ENCODE results near the gene PAX4.

- TF ChIP-seq CTCF (IDR thresholded peaks at IDR 0.05) (no peak), ELF1 (IDR thresholded peaks at IDR 0.05) (no peak), POLR2AphosphoS5 (IDR thresholded peaks at IDR 0.05; ENCODE audit: low read depth, low read length) (no peak), TAF1 (IDR thresholded peaks at IDR 0.05; ENCODE audit: borderline replicate concordance, low read depth, low read length) (no peak), EZH2phosphoT487 (IDR thresholded peaks at IDR 0.05; ENCODE audit: borderline replicate concordance, low read depth) (no peak), FOXJ3 (CRISPR knock-in tag; IDR thresholded peaks at IDR 0.05) (no peak), MXI1 (IDR thresholded peaks at IDR 0.05; ENCODE audit: low read depth, low read length) (no peak; the same call in 1 of the 2 replicates), TCF12 (IDR thresholded peaks at IDR 0.05) (no peak)
- TF ChIP-seq, protein P1, sequence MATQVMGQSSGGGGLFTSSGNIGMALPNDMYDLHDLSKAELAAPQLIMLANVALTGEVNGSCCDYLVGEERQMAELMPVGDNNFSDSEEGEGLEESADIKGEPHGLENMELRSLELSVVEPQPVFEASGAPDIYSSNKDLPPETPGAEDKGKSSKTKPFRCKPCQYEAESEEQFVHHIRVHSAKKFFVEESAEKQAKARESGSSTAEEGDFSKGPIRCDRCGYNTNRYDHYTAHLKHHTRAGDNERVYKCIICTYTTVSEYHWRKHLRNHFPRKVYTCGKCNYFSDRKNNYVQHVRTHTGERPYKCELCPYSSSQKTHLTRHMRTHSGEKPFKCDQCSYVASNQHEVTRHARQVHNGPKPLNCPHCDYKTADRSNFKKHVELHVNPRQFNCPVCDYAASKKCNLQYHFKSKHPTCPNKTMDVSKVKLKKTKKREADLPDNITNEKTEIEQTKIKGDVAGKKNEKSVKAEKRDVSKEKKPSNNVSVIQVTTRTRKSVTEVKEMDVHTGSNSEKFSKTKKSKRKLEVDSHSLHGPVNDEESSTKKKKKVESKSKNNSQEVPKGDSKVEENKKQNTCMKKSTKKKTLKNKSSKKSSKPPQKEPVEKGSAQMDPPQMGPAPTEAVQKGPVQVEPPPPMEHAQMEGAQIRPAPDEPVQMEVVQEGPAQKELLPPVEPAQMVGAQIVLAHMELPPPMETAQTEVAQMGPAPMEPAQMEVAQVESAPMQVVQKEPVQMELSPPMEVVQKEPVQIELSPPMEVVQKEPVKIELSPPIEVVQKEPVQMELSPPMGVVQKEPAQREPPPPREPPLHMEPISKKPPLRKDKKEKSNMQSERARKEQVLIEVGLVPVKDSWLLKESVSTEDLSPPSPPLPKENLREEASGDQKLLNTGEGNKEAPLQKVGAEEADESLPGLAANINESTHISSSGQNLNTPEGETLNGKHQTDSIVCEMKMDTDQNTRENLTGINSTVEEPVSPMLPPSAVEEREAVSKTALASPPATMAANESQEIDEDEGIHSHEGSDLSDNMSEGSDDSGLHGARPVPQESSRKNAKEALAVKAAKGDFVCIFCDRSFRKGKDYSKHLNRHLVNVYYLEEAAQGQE (IDR thresholded peaks at IDR 0.05; ENCODE audit: low read depth, low read length): no peak
Measured at GRCh38 chr7:127652333-127653248, 34.6 kb upstream of the PAX4 start.
